ENCODE results near the gene TOMM40. TPM values are rescaled to one million over a fixed set of nuclear protein-coding genes. Genes with fewer than 3 reads are reported as not detected.

The TOMM40 gene
- total RNA-seq, 2 experiments from 2014 or later = 80.9 to 89.7 TPM

GRCh38 chr19:44872661-44873060 lies 18.4 kb upstream of the TOMM40 start:
- DNase-seq (ENCODE audit: low spot score) = no peak
- intact Hi-C loops (cut with micrococcal nuclease; ENCODE audit: unreplicated experiment) = no loop called here
- ChIA-PET POLR2A (no interaction called here), CTCF (ENCODE audit: unreplicated experiment) (no interaction called here)
- Histone ChIP-seq H4K20me1 (ENCODE audit: insufficient read depth, low read length) (no peaks in the 10 kb centered on the region), H3K4me1 (ENCODE audit: insufficient read depth, low read length, poor library complexity, severe bottlenecking) (peaks cover 10% of the 10 kb centered on the region), H3K36me3 (ENCODE audit: insufficient read depth, low read length) (no peaks in the 10 kb centered on the region), H3K9me2 (ENCODE audit: insufficient read depth, low read length) (no peaks in the 10 kb centered on the region), H3K27ac (ENCODE audit: low read depth, low read length, poor library complexity, severe bottlenecking) (no peak overlapping the region), H3K4me3 (ENCODE audit: low read depth, low read length, poor library complexity, severe bottlenecking) (no peak overlapping the region), H3K4me2 (ENCODE audit: low read length) (no peak overlapping the region), H3K9me3 (ENCODE audit: low read length) (no peaks in the 10 kb centered on the region), H3K79me2 (ENCODE audit: insufficient read depth, low read depth, low read length) (no peaks in the 10 kb centered on the region), H2AFZ (ENCODE audit: low read length) (no peak overlapping the region)
- TF ChIP-seq CTCF (conservative IDR thresholded peaks at IDR 0.05; ENCODE audit: low read length) = no peak
- no peak for TF ChIP-seq EZH2phosphoT487 (IDR thresholded peaks at IDR 0.05; ENCODE audit: borderline replicate concordance, low read depth, low read length)
- no TSS peak for BruUV-seq (replicated peaks)

- no peak overlapping the region for H2AFZ ChIP-seq (ENCODE audit: low read length)
- H3K4me1 ChIP-seq (ENCODE audit: insufficient read depth, low read length, poor library complexity, severe bottlenecking) = peaks cover 10% of the 10 kb centered on the region
- no peak overlapping the region for H3K4me3 ChIP-seq (ENCODE audit: low read depth, low read length, poor library complexity, severe bottlenecking)
- intact Hi-C loops (cut with micrococcal nuclease; ENCODE audit: unreplicated experiment) = no loop called here
- no TSS peak for BruUV-seq (replicated peaks)
- no peak overlapping the region for H3K4me2 ChIP-seq (ENCODE audit: low read length)
- no peak for DNase-seq (ENCODE audit: low spot score)
- H3K36me3 ChIP-seq (ENCODE audit: insufficient read depth, low read length) = no peaks in the 10 kb centered on the region
- no peaks in the 10 kb centered on the region for H3K9me3 ChIP-seq (ENCODE audit: low read length)
- no peaks in the 10 kb centered on the region for H3K9me2 ChIP-seq (ENCODE audit: insufficient read depth, low read length)
- POLR2A ChIA-PET = no interaction called here
- no peaks in the 10 kb centered on the region for H3K79me2 ChIP-seq (ENCODE audit: insufficient read depth, low read depth, low read length)
- H3K27ac ChIP-seq (ENCODE audit: low read depth, low read length, poor library complexity, severe bottlenecking) = no peak overlapping the region
- CTCF ChIA-PET (ENCODE audit: unreplicated experiment) = no interaction called here
- TF ChIP-seq CTCF (conservative IDR thresholded peaks at IDR 0.05; ENCODE audit: low read length) = no peak
- TF ChIP-seq EZH2phosphoT487 (IDR thresholded peaks at IDR 0.05; ENCODE audit: borderline replicate concordance, low read depth, low read length) = no peak
- no peaks in the 10 kb centered on the region for H4K20me1 ChIP-seq (ENCODE audit: insufficient read depth, low read length)
Measured at GRCh38 chr19:44874317-44874716, 16.7 kb upstream of the TOMM40 start.

- intact Hi-C loops (cut with micrococcal nuclease; ENCODE audit: unreplicated experiment) = no loop called here
- H3K79me2 ChIP-seq (ENCODE audit: insufficient read depth, low read depth, low read length) = no peaks in the 10 kb centered on the region
- ChIA-PET CTCF (ENCODE audit: unreplicated experiment) (no interaction called here), POLR2A (no interaction called here)
- TF ChIP-seq EZH2phosphoT487 (IDR thresholded peaks at IDR 0.05; ENCODE audit: borderline replicate concordance, low read depth, low read length) (no peak), CTCF (conservative IDR thresholded peaks at IDR 0.05; ENCODE audit: low read length) (no peak)
- peaks cover 10% of the 10 kb centered on the region for H3K4me1 ChIP-seq (ENCODE audit: insufficient read depth, low read length, poor library complexity, severe bottlenecking)
- H3K36me3 ChIP-seq (ENCODE audit: insufficient read depth, low read length) = no peaks in the 10 kb centered on the region
- H3K4me3 ChIP-seq (ENCODE audit: low read depth, low read length, poor library complexity, severe bottlenecking) = no peak overlapping the region
- no peaks in the 10 kb centered on the region for H4K20me1 ChIP-seq (ENCODE audit: insufficient read depth, low read length)
- no peak for DNase-seq (ENCODE audit: low spot score)
- no TSS peak for BruUV-seq (replicated peaks)
- no peak overlapping the region for H3K4me2 ChIP-seq (ENCODE audit: low read length)
- H3K9me2 ChIP-seq (ENCODE audit: insufficient read depth, low read length) = no peaks in the 10 kb centered on the region
- no peak overlapping the region for H3K27ac ChIP-seq (ENCODE audit: low read depth, low read length, poor library complexity, severe bottlenecking)
- H2AFZ ChIP-seq (ENCODE audit: low read length) = no peak overlapping the region; the same call in 1 of the 2 replicates
- H3K9me3 ChIP-seq (ENCODE audit: low read length) = no peaks in the 10 kb centered on the region
Measured at GRCh38 chr19:44875666-44876451, 15.2 kb upstream of the TOMM40 start.

Measured in OCI-LY7 (cell line).